ENCODE measurements around the gene TPO.

The TPO gene

GRCh38 chr2:1561811-1562421 is 148.7 kb downstream of the TPO start:
- TF ChIP-seq GATA2 (IDR thresholded peaks at IDR 0.05; ENCODE audit: low read depth, low read length): no peak
- TF ChIP-seq GATA3 (IDR thresholded peaks at IDR 0.05; ENCODE audit: low read depth, low read length): no peak

- TF ChIP-seq GATA2 (IDR thresholded peaks at IDR 0.05; ENCODE audit: low read depth, low read length) (no peak), GATA3 (IDR thresholded peaks at IDR 0.05; ENCODE audit: low read depth, low read length) (no peak)
These were observed 150.0 kb downstream of the TPO start for GRCh38 chr2:1563084-1563857.

GRCh38 chr2:1563943-1564891 is 151.0 kb downstream of the TPO start:
- no peak for TF ChIP-seq GATA3 (IDR thresholded peaks at IDR 0.05; ENCODE audit: low read depth, low read length)
- no peak for TF ChIP-seq GATA2 (IDR thresholded peaks at IDR 0.05; ENCODE audit: low read depth, low read length)

GRCh38 chr2:1567556-1568344 is 154.5 kb downstream of the TPO start:
- TF ChIP-seq GATA2 (IDR thresholded peaks at IDR 0.05; ENCODE audit: low read depth, low read length): no peak
- TF ChIP-seq GATA3 (IDR thresholded peaks at IDR 0.05; ENCODE audit: low read depth, low read length): no peak

- TF ChIP-seq GATA3 (IDR thresholded peaks at IDR 0.05; ENCODE audit: low read depth, low read length) (no peak), GATA2 (IDR thresholded peaks at IDR 0.05; ENCODE audit: low read depth, low read length) (no peak)
These were observed 156.7 kb downstream of the TPO start for GRCh38 chr2:1569879-1570450.

- TF ChIP-seq GATA3 (IDR thresholded peaks at IDR 0.05; ENCODE audit: low read depth, low read length) (no peak), GATA2 (IDR thresholded peaks at IDR 0.05; ENCODE audit: low read depth, low read length) (no peak)
These were observed 158.5 kb downstream of the TPO start for GRCh38 chr2:1571477-1572417.

GRCh38 chr2:1572638-1573037 is 159.4 kb downstream of the TPO start:
- TF ChIP-seq GATA3 (IDR thresholded peaks at IDR 0.05; ENCODE audit: low read depth, low read length) (no peak), GATA2 (IDR thresholded peaks at IDR 0.05; ENCODE audit: low read depth, low read length) (no peak)

- no peak for TF ChIP-seq GATA2 (IDR thresholded peaks at IDR 0.05; ENCODE audit: low read depth, low read length)
These were observed 164.6 kb downstream of the TPO start for GRCh38 chr2:1577846-1578245.

GRCh38 chr2:1581965-1582625 is 168.8 kb downstream of the TPO start:
- no peak for TF ChIP-seq GATA3 (IDR thresholded peaks at IDR 0.05; ENCODE audit: low read depth, low read length)
- TF ChIP-seq GATA2 (IDR thresholded peaks at IDR 0.05; ENCODE audit: low read depth, low read length): no peak

GRCh38 chr2:1582891-1583341 is 169.7 kb downstream of the TPO start:
- no peak for TF ChIP-seq GATA2 (IDR thresholded peaks at IDR 0.05; ENCODE audit: low read depth, low read length)
- TF ChIP-seq GATA3 (IDR thresholded peaks at IDR 0.05; ENCODE audit: low read depth, low read length): no peak

- TF ChIP-seq GATA3 (IDR thresholded peaks at IDR 0.05; ENCODE audit: low read depth, low read length): no peak
- TF ChIP-seq GATA2 (IDR thresholded peaks at IDR 0.05; ENCODE audit: low read depth, low read length): no peak
These were observed 170.8 kb downstream of the TPO start for GRCh38 chr2:1584051-1584531.
